Daoy (cell line): ENCODE measurements around the gene GOLGA5. TPM values are rescaled to one million over a fixed set of nuclear protein-coding genes. Genes with fewer than 3 reads are reported as not detected.
"Not testable (repeated sequence)": the region's sequence is repeated elsewhere in the genome, so short reads cannot be mapped to it uniquely, and the experiment has no call there.

Source experiments
- DNase-seq: peaks from one replicate; pipeline ENCODE4 v3.0.0-alpha.2; 2015; ENCODE audit warnings: low read depth
- total RNA-seq: library from RNA; depleted of rRNA; stranded (reverse); fragments of >200 nt; shearing (Covaris generic); gene quantifications from 2 replicates; pipeline ENCODE4 v1.2.3, GENCODE V29; 2014

Gene GOLGA5
- total RNA-seq, 1 experiment from 2014 or later, result 35.5 TPM

- DNase-seq, result no peak
These were observed 36.8 kb downstream of the GOLGA5 start for GRCh38 chr14:92830902-92831301.

- DNase-seq, result no peak
These were observed 38.1 kb downstream of the GOLGA5 start for GRCh38 chr14:92832137-92832700.

- no peak for DNase-seq
These were observed 47.8 kb downstream of the GOLGA5 start for GRCh38 chr14:92841930-92842329.

GRCh38 chr14:92844204-92844603 lies 50.1 kb downstream of the GOLGA5 start:
- no peak for DNase-seq

GRCh38 chr14:92846162-92846897 lies 52.2 kb downstream of the GOLGA5 start:
- DNase-seq, result peak; percentile 61

GRCh38 chr14:92847278-92847677 lies 53.2 kb downstream of the GOLGA5 start:
- no peak for DNase-seq

- no peak for DNase-seq
These were observed 53.6 kb downstream of the GOLGA5 start for GRCh38 chr14:92847749-92848148.

GRCh38 chr14:92848887-92849286 lies 54.8 kb downstream of the GOLGA5 start:
- DNase-seq, result no peak

GRCh38 chr14:92850492-92850891 lies 56.4 kb downstream of the GOLGA5 start:
- no peak for DNase-seq

GRCh38 chr14:92853136-92853535 lies 59.0 kb downstream of the GOLGA5 start:
- DNase-seq, result not testable (repeated sequence)

GRCh38 chr14:92860049-92860840 lies 66.1 kb downstream of the GOLGA5 start:
- DNase-seq, result no peak

- no peak for DNase-seq
These were observed 68.0 kb downstream of the GOLGA5 start for GRCh38 chr14:92861856-92862745.

- DNase-seq, result no peak
These were observed 69.4 kb downstream of the GOLGA5 start for GRCh38 chr14:92863286-92864080.

GRCh38 chr14:92865674-92866073 lies 71.6 kb downstream of the GOLGA5 start:
- no peak for DNase-seq

GRCh38 chr14:92866181-92866752 lies 72.2 kb downstream of the GOLGA5 start:
- no peak for DNase-seq

GRCh38 chr14:92866901-92867865 lies 73.1 kb downstream of the GOLGA5 start:
- DNase-seq, result no peak

GRCh38 chr14:92874962-92875661 lies 81.0 kb downstream of the GOLGA5 start:
- DNase-seq, result no peak

GRCh38 chr14:92877757-92878431 lies 83.8 kb downstream of the GOLGA5 start:
- no peak for DNase-seq
